Activated CD8-positive, alpha-beta memory T cell treated with anti-CD3 and anti-CD28 coated beads for 48 hours (primary cell): ENCODE results near the gene PEMT.

Source experiments
- DNase-seq, 3 experiments: peaks; one replicate each; pipeline ENCODE4 v3.0.0-alpha.2; 2020; ENCODE audit warnings: low read depth in 2 of 3, low spot score in 2 of 3

The PEMT gene

DNA sequence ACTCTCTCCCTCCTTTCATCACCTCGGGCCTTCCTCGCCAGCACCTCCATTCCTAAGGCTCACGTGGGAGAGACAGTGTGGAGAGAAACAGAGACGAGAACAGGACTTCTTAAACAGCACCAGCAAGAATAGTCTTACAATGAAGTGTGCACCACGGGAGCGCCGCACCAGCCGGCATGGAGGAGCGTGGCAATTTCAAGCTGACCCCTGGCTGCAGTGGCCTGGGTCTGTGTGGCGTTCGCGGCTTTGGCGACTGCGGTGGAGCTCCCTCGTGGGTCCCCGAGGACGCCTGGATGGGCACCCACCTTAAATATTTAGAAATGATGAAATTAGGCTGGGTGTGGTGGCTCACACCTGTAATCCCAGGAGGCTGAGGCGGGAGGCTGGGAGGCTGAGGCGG is 135.3 kb downstream of the PEMT start:
- no peak for DNase-seq
